GM12864 (cell line): ENCODE data around the gene RCL1.

Experiments
- DNase-seq: peaks from one replicate; pipeline ENCODE4 v3.0.0-alpha.2; 2011; ENCODE audit warnings: low read depth
- H3K4me3 ChIP-seq: 2 replicates; pipeline ENCODE4 v1.5.1; 2011; ENCODE audit warnings: mild to moderate bottlenecking, low read depth, low read length, control low read depth
- CTCF ChIP-seq: IDR thresholded peaks from 2 replicates; pipeline ENCODE4 v1.5.1; 2011; ENCODE audit warnings: low read depth, mild to moderate bottlenecking, moderate library complexity, low read length, control low read depth, inconsistent platforms; ENCODE audit errors: missing control alignments

RCL1 gene

GRCh38 chr9:4755026-4755609 is 37.6 kb upstream of the RCL1 start:
- no peak for TF ChIP-seq CTCF
- no peak for DNase-seq
- H3K4me3 ChIP-seq, result no peak overlapping the region

GRCh38 chr9:4756420-4756819 is 36.3 kb upstream of the RCL1 start:
- DNase-seq, result no peak
- TF ChIP-seq CTCF, result no peak
- H3K4me3 ChIP-seq, result no peak overlapping the region

- no peak for DNase-seq
- no peak overlapping the region for H3K4me3 ChIP-seq
- TF ChIP-seq CTCF, result no peak
These were observed 32.6 kb upstream of the RCL1 start for GRCh38 chr9:4760122-4760521.

GRCh38 chr9:4762108-4762885 is 30.4 kb upstream of the RCL1 start:
- DNase-seq, result peak; percentile 80
- peak; percentile 82 for TF ChIP-seq CTCF
- H3K4me3 ChIP-seq, result peak overlapping the region; percentile 48

GRCh38 chr9:4762886-4763541 is 29.7 kb upstream of the RCL1 start:
- DNase-seq, result no peak
- no peak for TF ChIP-seq CTCF
- H3K4me3 ChIP-seq, result peak overlapping the region; percentile 48

GRCh38 chr9:4764033-4764432 is 28.7 kb upstream of the RCL1 start:
- H3K4me3 ChIP-seq, result no peak overlapping the region
- no peak for TF ChIP-seq CTCF
- no peak for DNase-seq
